GM21367 (cell line): ENCODE data around the gene DCLK2.

ENCODE experiments used
- ATAC-seq: cut with Tn5 transposase; IDR thresholded peaks from one replicate; pipeline ENCODE4 v1.9.1; 2021; ENCODE audit not compliant: unreplicated experiment

DCLK2 gene

GRCh38 chr4:150115851-150116250 lies 37.6 kb downstream of the DCLK2 start:
- ATAC-seq: no peak

- ATAC-seq: no peak
Observed at GRCh38 chr4:150116506-150116905, 38.3 kb downstream of the DCLK2 start.

- no peak for ATAC-seq
Observed at GRCh38 chr4:150117094-150117493, 38.8 kb downstream of the DCLK2 start.

- no peak for ATAC-seq
Observed at GRCh38 chr4:150117629-150118028, 39.4 kb downstream of the DCLK2 start.

- ATAC-seq: no peak
Observed at GRCh38 chr4:150119492-150119891, 41.2 kb downstream of the DCLK2 start.

- ATAC-seq: no peak
Observed at GRCh38 chr4:150123087-150123486, 44.8 kb downstream of the DCLK2 start.

- ATAC-seq: no peak
Observed at GRCh38 chr4:150123796-150124677, 45.8 kb downstream of the DCLK2 start.

- ATAC-seq: no peak
Observed at GRCh38 chr4:150126201-150126863, 48.1 kb downstream of the DCLK2 start.

GRCh38 chr4:150126864-150127203 lies 48.6 kb downstream of the DCLK2 start:
- ATAC-seq: peak; percentile 47

- ATAC-seq: no peak
Observed at GRCh38 chr4:150127757-150128156, 49.5 kb downstream of the DCLK2 start.

GRCh38 chr4:150130933-150131332 lies 52.7 kb downstream of the DCLK2 start:
- no peak for ATAC-seq

- ATAC-seq: no peak
Observed at GRCh38 chr4:150131581-150132228, 53.5 kb downstream of the DCLK2 start.

- ATAC-seq: no peak
Observed at GRCh38 chr4:150133605-150134004, 55.4 kb downstream of the DCLK2 start.

GRCh38 chr4:150135134-150135772 lies 57.0 kb downstream of the DCLK2 start:
- no peak for ATAC-seq

GRCh38 chr4:150136036-150136435 lies 57.8 kb downstream of the DCLK2 start:
- ATAC-seq: no peak

GRCh38 chr4:150136481-150136880 lies 58.2 kb downstream of the DCLK2 start:
- ATAC-seq: no peak

- no peak for ATAC-seq
Observed at GRCh38 chr4:150139297-150139865, 61.1 kb downstream of the DCLK2 start.

- no peak for ATAC-seq
Observed at GRCh38 chr4:150140774-150141400, 62.6 kb downstream of the DCLK2 start.

GRCh38 chr4:150141756-150142155 lies 63.5 kb downstream of the DCLK2 start:
- ATAC-seq: no peak

GRCh38 chr4:150142831-150143230 lies 64.6 kb downstream of the DCLK2 start:
- no peak for ATAC-seq
